Measurements from ENCODE around the gene THADA.

DNA sequence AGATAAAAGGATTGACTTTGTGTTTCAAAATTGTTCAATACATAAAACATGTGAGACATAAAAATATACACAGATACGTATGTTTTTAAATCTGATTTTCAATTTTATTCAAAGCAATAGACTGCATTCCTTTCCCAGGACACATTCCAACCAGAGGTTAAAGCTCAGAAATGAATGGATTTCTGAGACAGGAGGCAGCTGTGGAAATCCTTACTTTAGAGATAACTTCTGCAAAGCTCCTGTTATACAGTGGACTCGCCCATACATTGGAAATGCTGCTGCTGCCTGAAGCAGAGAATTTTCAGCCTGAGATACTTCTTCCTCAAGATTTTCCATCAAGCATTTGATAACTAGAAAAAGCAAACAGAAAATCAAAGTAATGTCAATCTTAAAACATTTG lies 43.8 kb downstream of the THADA start:
- TF ChIP-seq, protein P1, sequence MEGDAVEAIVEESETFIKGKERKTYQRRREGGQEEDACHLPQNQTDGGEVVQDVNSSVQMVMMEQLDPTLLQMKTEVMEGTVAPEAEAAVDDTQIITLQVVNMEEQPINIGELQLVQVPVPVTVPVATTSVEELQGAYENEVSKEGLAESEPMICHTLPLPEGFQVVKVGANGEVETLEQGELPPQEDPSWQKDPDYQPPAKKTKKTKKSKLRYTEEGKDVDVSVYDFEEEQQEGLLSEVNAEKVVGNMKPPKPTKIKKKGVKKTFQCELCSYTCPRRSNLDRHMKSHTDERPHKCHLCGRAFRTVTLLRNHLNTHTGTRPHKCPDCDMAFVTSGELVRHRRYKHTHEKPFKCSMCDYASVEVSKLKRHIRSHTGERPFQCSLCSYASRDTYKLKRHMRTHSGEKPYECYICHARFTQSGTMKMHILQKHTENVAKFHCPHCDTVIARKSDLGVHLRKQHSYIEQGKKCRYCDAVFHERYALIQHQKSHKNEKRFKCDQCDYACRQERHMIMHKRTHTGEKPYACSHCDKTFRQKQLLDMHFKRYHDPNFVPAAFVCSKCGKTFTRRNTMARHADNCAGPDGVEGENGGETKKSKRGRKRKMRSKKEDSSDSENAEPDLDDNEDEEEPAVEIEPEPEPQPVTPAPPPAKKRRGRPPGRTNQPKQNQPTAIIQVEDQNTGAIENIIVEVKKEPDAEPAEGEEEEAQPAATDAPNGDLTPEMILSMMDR (conservative IDR thresholded peaks at IDR 0.05 in 1 of 2, IDR thresholded peaks at IDR 0.05 in 1 of 2; ENCODE audit: low read depth in 1 of 2, low read length in 2 of 2): no peak
- TF ChIP-seq EZH2 (IDR thresholded peaks at IDR 0.05; ENCODE audit: low read length, missing control alignments): no peak
